Thyroid gland (tissue), 4 donors: Measurements from ENCODE around the gene NUDT1. TPM values are rescaled to one million over a fixed set of nuclear protein-coding genes. Genes with fewer than 3 reads are reported as not detected.

ENCODE experiments used
- DNase-seq, 2 donors: peaks; one replicate each; pipeline ENCODE4 v3.0.0-alpha.2; 2019
- H3K27ac ChIP-seq, 3 donors: fragments of 200-600 bp; sonication (generic); 1 replicate in 2 of 3; 2 replicates in 1 of 3; pipeline ENCODE4 v1.5.1; 2016 to 2019; ENCODE audit warnings: mild to moderate bottlenecking in 1 of 3, moderate library complexity in 1 of 3
- H3K27me3 ChIP-seq: fragments of 200-600 bp; sonication (generic); one replicate; pipeline ENCODE4 v1.5.1; 2019
- H3K36me3 ChIP-seq, 2 donors: fragments of 200-600 bp; sonication (generic); one replicate each; pipeline ENCODE4 v1.5.1; 2016 to 2019
- H3K4me1 ChIP-seq, 2 donors: fragments of 200-600 bp; sonication (generic); one replicate each; pipeline ENCODE4 v1.5.1; 2017 to 2019
- H3K4me3 ChIP-seq, 3 donors: fragments of 200-600 bp; sonication (generic); replicated peaks in 1 of 3; 1 replicate in 2 of 3; 2 replicates in 1 of 3; pipeline ENCODE4 v1.5.1; 2016; ENCODE audit warnings: mild to moderate bottlenecking in 1 of 3
- H3K9me3 ChIP-seq: fragments of 200-600 bp; sonication (generic); one replicate; pipeline ENCODE4 v1.5.1; 2017
- POLR2A ChIP-seq, 2 donors: fragments of 450-650 bp; IDR thresholded peaks; one replicate each; pipeline ENCODE4 v1.6.1; 2017; ENCODE audit warnings: antibody characterized with exemption in 2 of 2, mild to moderate bottlenecking in 2 of 2, moderate library complexity in 1 of 2
- WGBS, 2 donors: methylation state at CpG; one replicate each; pipeline ENCODE4 v1.1.5; 2017; 5-methylcytosine and 5-hydroxymethylcytosine counted together
- intact Hi-C: fragments of 100-400 bp; cut with DNase I; formaldehyde crosslinking; loops from one replicate; pipeline ENCODE4 v1.15.1; 2023
- total RNA-seq, 4 donors: library from RNA; depleted of rRNA; stranded (reverse); fragments of >200 nt; gene quantifications; one replicate each; pipeline ENCODE4 v1.2.3, GENCODE V29; 2016
- TF ChIP-seq, protein P1 (sequence below), 6 experiments: fragments of 200-600 bp in 3 of 6; fragments of 450-650 bp in 3 of 6; sonication (generic) in 3 of 6; IDR thresholded peaks; one replicate each; pipeline ENCODE4 v1.5.1; 2016 to 2019; ENCODE audit warnings: antibody characterized with exemption in 6 of 6, mild to moderate bottlenecking in 2 of 6, inconsistent platforms in 1 of 6, moderate library complexity in 1 of 6

Gene NUDT1
- total RNA-seq, 4 donors from 2014 or later, result 7.0 to 11.9 (median 9.8) TPM

DNA sequence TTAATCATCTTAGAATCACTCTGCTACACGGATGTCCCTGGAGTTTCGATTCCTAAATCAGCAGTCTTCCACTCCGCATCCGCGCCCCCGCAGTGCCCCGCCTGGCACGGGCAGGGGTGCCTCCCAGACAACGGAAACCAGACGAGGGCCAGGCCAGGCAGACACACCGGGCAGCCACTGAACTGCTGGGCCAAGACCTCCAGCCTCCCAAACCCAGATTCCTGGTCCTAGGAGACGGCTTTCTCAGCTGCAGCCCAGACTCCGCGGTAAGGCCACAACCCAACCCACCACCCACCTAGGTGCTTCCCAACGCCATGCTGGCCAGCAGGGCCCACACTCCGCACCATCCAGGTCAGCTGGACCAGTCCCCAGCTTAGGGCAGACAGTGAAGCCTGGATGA, 42.5 kb upstream of the NUDT1 start:
- 94 to 96% methylated on average over 16 of the region's 16 CpGs for WGBS, 2 donors
- H3K36me3 ChIP-seq, result no peaks in the 10 kb centered on the region
- intact Hi-C loops, result no loop called here
- DNase-seq, result no peak
- peaks cover 19 to 33% of the 10 kb centered on the region in 2 donors for H3K4me1 ChIP-seq
- H3K4me3 ChIP-seq, result no peak overlapping the region
- no peaks in the 10 kb centered on the region for H3K9me3 ChIP-seq
- H3K27ac ChIP-seq, result no peak overlapping the region
- no peaks in the 10 kb centered on the region for H3K27me3 ChIP-seq
- TF ChIP-seq, protein P1, sequence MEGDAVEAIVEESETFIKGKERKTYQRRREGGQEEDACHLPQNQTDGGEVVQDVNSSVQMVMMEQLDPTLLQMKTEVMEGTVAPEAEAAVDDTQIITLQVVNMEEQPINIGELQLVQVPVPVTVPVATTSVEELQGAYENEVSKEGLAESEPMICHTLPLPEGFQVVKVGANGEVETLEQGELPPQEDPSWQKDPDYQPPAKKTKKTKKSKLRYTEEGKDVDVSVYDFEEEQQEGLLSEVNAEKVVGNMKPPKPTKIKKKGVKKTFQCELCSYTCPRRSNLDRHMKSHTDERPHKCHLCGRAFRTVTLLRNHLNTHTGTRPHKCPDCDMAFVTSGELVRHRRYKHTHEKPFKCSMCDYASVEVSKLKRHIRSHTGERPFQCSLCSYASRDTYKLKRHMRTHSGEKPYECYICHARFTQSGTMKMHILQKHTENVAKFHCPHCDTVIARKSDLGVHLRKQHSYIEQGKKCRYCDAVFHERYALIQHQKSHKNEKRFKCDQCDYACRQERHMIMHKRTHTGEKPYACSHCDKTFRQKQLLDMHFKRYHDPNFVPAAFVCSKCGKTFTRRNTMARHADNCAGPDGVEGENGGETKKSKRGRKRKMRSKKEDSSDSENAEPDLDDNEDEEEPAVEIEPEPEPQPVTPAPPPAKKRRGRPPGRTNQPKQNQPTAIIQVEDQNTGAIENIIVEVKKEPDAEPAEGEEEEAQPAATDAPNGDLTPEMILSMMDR (IDR thresholded peaks at IDR 0.05), result no peak
- TF ChIP-seq POLR2A (IDR thresholded peaks at IDR 0.05), result no peak

DNA sequence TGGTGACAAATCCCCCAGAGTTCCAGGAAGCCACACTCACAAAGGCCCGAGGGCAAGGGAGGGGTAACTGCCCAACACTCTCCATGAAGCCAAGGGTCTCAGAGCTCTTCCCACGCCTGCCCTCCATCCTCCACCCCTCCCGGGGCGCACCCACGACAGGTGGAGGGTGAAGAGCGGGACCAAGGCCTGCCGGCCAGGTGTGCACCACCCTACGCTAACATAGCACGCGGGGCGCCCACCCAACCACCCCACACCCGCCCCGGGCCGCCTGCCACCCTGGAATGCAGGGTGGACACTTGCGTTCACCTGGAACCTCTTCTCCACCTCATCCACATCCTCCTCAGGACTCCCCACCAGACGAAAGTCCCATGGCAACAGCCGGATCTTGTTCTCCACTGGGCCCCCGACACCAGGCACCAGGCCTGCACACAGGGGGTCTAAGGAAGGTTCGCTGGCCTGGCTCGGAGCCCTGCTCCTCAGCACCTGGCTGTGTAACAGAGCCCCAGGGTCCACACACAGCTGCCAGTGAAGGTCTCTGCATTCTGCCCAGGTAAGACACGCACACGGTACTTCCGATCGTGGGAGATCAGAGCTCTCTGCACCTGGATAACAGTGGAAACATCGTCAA, 42.0 kb upstream of the NUDT1 start:
- H3K4me3 ChIP-seq, result no peak overlapping the region
- H3K27ac ChIP-seq, result no peak overlapping the region
- no peaks in the 10 kb centered on the region for H3K27me3 ChIP-seq
- intact Hi-C loops, result no loop called here
- WGBS, 2 donors, result 94% methylated on average over 19 to 23 of the region's 25 CpGs
- H3K36me3 ChIP-seq, result no peaks in the 10 kb centered on the region
- no peak for DNase-seq
- peaks cover 19 to 33% of the 10 kb centered on the region in 2 donors for H3K4me1 ChIP-seq
- TF ChIP-seq, protein P1 (IDR thresholded peaks at IDR 0.05), result no peak
- TF ChIP-seq POLR2A (IDR thresholded peaks at IDR 0.05), result no peak
- no peaks in the 10 kb centered on the region for H3K9me3 ChIP-seq

DNA sequence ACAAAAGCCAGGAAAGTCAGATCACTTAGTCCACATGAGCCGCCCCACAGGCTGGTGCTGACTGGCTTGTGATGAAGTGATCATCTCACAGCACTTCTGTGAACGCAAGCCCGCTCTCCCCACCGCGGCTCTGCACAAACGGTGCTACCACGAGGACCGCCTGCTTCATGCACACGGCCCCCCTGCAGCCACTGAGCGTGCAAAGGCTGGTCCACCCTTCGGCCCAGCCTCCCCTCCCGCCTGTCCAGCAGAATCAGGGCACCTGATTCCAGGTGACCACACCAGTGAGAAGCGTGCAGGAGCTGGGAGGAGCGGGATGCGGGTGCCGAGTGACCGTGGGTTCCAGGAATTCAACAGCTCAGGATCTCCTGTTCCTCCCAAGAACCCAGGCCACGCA, 41.4 kb upstream of the NUDT1 start:
- intact Hi-C loops, result no loop called here
- H3K36me3 ChIP-seq, result no peaks in the 10 kb centered on the region
- H3K4me3 ChIP-seq, result no peak overlapping the region
- no peaks in the 10 kb centered on the region for H3K9me3 ChIP-seq
- no peak for DNase-seq
- H3K27ac ChIP-seq, result no peak overlapping the region
- TF ChIP-seq, protein P1 (IDR thresholded peaks at IDR 0.05), result no peak
- no peak for TF ChIP-seq POLR2A (IDR thresholded peaks at IDR 0.05)
- no peaks in the 10 kb centered on the region for H3K27me3 ChIP-seq
- 91 to 98% methylated on average over 8 to 18 of the region's 18 CpGs for WGBS, 2 donors
- peaks cover 19 to 28% of the 10 kb centered on the region in 2 donors for H3K4me1 ChIP-seq

DNA sequence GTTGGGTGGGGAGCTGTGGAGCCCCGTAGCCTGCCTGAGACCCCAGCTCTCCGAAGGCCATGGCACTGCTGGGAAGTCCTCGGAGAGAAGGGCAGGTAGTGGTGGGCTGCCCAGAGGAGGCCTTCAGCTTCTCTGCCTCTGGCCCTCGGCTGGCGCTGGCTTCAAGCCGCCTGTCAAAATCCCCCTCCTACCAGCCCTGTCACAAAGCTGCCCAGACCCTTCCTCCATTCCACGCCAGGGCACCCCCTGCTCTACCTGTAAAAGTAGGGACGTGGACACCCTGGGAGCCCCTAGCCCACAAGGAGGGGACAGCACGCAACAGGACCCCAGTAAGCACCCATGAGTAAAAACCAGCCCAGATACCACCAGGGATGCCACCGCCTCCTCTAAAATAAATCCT, 40.9 kb upstream of the NUDT1 start:
- intact Hi-C loops, result no loop called here
- no peak for DNase-seq

More for the DNA sequence above, 40.9 kb upstream of the NUDT1 start:
- Histone ChIP-seq H3K27me3 (no peaks in the 10 kb centered on the region), H3K27ac (no peak overlapping the region), H3K9me3 (no peaks in the 10 kb centered on the region), H3K36me3 (no peaks in the 10 kb centered on the region), H3K4me3 (no peak overlapping the region), H3K4me1 (peaks cover 18 to 23% of the 10 kb centered on the region in 2 donors)
- TF ChIP-seq, protein P1 (IDR thresholded peaks at IDR 0.05), result no peak
- TF ChIP-seq POLR2A (IDR thresholded peaks at IDR 0.05), result no peak
- WGBS, 2 donors, result 97% methylated on average over 10 of the region's 10 CpGs; no CpG with 5 or more reads in 1 of the 2 donors
